Measurements from ENCODE around the gene CDC42BPA.

GRCh38 chr1:227227761-227228160, 90.5 kb downstream of the CDC42BPA start:
- TF ChIP-seq REST (IDR thresholded peaks at IDR 0.05; ENCODE audit: insufficient read depth in 1 of 2, low read depth in 2 of 2, low read length in 2 of 2) (no peak), SIN3A (IDR thresholded peaks at IDR 0.05; ENCODE audit: borderline replicate concordance, insufficient read depth, low read length) (no peak), POLR2AphosphoS5 (IDR thresholded peaks at IDR 0.05; ENCODE audit: low read depth, low read length) (no peak)
